IMR-90 (cell line): Measurements from ENCODE around the gene TMEM117. TPM values are rescaled to one million over a fixed set of nuclear protein-coding genes. Genes with fewer than 3 reads are reported as not detected.

Source experiments
- ATAC-seq: fragments of 200-7000 bp; cut with Tn5 transposase; 2 replicates; pipeline ENCODE4 v1.9.1; 2020; ENCODE audit warnings: low read depth, mild to moderate bottlenecking, moderate library complexity
- BruUV-seq: library from RNA; stranded (reverse); fragments of 400-500 nt; replicated peaks from 2 replicates; lab custom pipeline; 2021; lab: Mats Ljungman, UMichigan
- CTCF ChIA-PET: fragments of 300-600 bp; formaldehyde crosslinking; extraction: SDS; loops from one replicate; lab custom pipeline; 2021; ENCODE audit warnings: antibody characterized with exemption; lab: Yijun Ruan, JAX
- POLR2A ChIA-PET: fragments of 300-600 bp; sonication (Branson Sonifier 250); formaldehyde crosslinking; loops from one replicate; lab custom pipeline; 2022; ENCODE audit warnings: antibody characterized with exemption; ENCODE audit not compliant: unreplicated experiment; lab: Charles Lee
- DNase-seq: peaks from one replicate; pipeline ENCODE4 v3.0.0; 2013
- H2AFZ ChIP-seq: replicated peaks from 2 replicates; pipeline ENCODE3; 2013; ENCODE audit warnings: low read length, mild to moderate bottlenecking; ENCODE audit not compliant: poor library complexity
- H2AK5ac ChIP-seq: 2 replicates; pipeline ENCODE4 v1.6.1; 2013; ENCODE audit warnings: low read depth, low read length, inconsistent platforms
- H2AK9ac ChIP-seq: replicated peaks from 2 replicates; pipeline ENCODE3; 2013; ENCODE audit warnings: mild to moderate bottlenecking, low read depth, low read length, moderate library complexity; ENCODE audit not compliant: poor library complexity
- H2BK120ac ChIP-seq: 2 replicates; pipeline ENCODE4 v1.6.1; 2013; ENCODE audit warnings: low read depth, low read length, inconsistent platforms
- H2BK15ac ChIP-seq: 3 replicates; pipeline ENCODE4 v1.6.1; 2013; ENCODE audit warnings: low read depth, low read length, inconsistent platforms
- H2BK20ac ChIP-seq: 2 replicates; pipeline ENCODE4 v1.6.1; 2013; ENCODE audit warnings: low read depth, mild to moderate bottlenecking, inconsistent platforms, low read length, moderate library complexity
- H2BK5ac ChIP-seq: 2 replicates; pipeline ENCODE4 v1.6.1; 2013; ENCODE audit warnings: mild to moderate bottlenecking, low read depth, low read length, inconsistent platforms; ENCODE audit not compliant: poor library complexity, severe bottlenecking
- H3K14ac ChIP-seq: replicated peaks from 2 replicates; pipeline ENCODE4 v1.6.1; 2013; ENCODE audit warnings: low read depth, low read length, inconsistent platforms
- H3K18ac ChIP-seq: 2 replicates; pipeline ENCODE4 v1.6.1; 2013; ENCODE audit warnings: low read depth, low read length, control low read depth
- H3K23ac ChIP-seq: 2 replicates; pipeline ENCODE4 v1.6.1; 2013; ENCODE audit warnings: low read depth, low read length, inconsistent platforms
- H3K27ac ChIP-seq: 2 replicates; pipeline ENCODE4 v1.5.1; 2013; ENCODE audit warnings: mild to moderate bottlenecking, control low read depth, low read length; ENCODE audit not compliant: insufficient read depth
- H3K27me3 ChIP-seq: 2 replicates; pipeline ENCODE4 v1.6.1; 2013; ENCODE audit warnings: low read length; ENCODE audit not compliant: control insufficient read depth, insufficient read depth
- H3K36me3 ChIP-seq: 2 replicates; pipeline ENCODE4 v1.6.1; 2013; ENCODE audit warnings: low read length, mixed read lengths; ENCODE audit not compliant: control insufficient read depth, insufficient read depth
- H3K4ac ChIP-seq: 2 replicates; pipeline ENCODE4 v1.6.1; 2013; ENCODE audit warnings: low read depth, low read length, inconsistent platforms
- H3K4me1 ChIP-seq: 2 replicates; pipeline ENCODE4 v1.6.1; 2013; ENCODE audit warnings: low read length, mixed read lengths; ENCODE audit not compliant: control insufficient read depth, insufficient read depth
- H3K4me2 ChIP-seq: 2 replicates; pipeline ENCODE4 v1.6.1; 2013; ENCODE audit warnings: low read depth, mild to moderate bottlenecking, control low read depth, low read length, moderate library complexity
- H3K4me3 ChIP-seq: 2 replicates; pipeline ENCODE4 v1.5.1; 2013; ENCODE audit warnings: low read depth, mild to moderate bottlenecking, control low read depth, low read length, moderate library complexity; ENCODE audit not compliant: insufficient read depth
- H3K56ac ChIP-seq: 2 replicates; pipeline ENCODE4 v1.6.1; 2013; ENCODE audit warnings: low read length, inconsistent platforms; ENCODE audit not compliant: insufficient read depth; ENCODE audit errors: extremely low read depth
- H3K79me1 ChIP-seq, 2 experiments: 2 replicates each; pipeline ENCODE4 v1.6.1; 2013; ENCODE audit warnings: low read length in 2 of 2, inconsistent platforms in 1 of 2, low read depth in 1 of 2
- H3K9ac ChIP-seq: 2 replicates; pipeline ENCODE4 v1.6.1; 2013; ENCODE audit warnings: low read depth, low read length, control low read depth
- H3K9me1 ChIP-seq: 2 replicates; pipeline ENCODE4 v1.6.1; 2013; ENCODE audit warnings: low read length, inconsistent platforms; ENCODE audit not compliant: insufficient read depth
- H3K9me3 ChIP-seq: 2 replicates; pipeline ENCODE4 v1.6.1; 2013; ENCODE audit warnings: low read length; ENCODE audit not compliant: control insufficient read depth, insufficient read depth
- H4K20me1 ChIP-seq: 2 replicates; pipeline ENCODE4 v1.6.1; 2013; ENCODE audit warnings: low read length, inconsistent platforms; ENCODE audit not compliant: insufficient read depth
- H4K5ac ChIP-seq: 2 replicates; pipeline ENCODE4 v1.6.1; 2013; ENCODE audit warnings: mild to moderate bottlenecking, low read depth, low read length, control low read depth
- H4K8ac ChIP-seq, 2 experiments: 2 replicates each; pipeline ENCODE4 v1.6.1; 2013; ENCODE audit warnings: low read depth in 2 of 2, low read length in 2 of 2, control low read depth in 1 of 2, inconsistent platforms in 1 of 2
- H4K91ac ChIP-seq: 2 replicates; pipeline ENCODE4 v1.6.1; 2013; ENCODE audit warnings: low read depth, low read length, inconsistent platforms; ENCODE audit not compliant: insufficient read depth
- CEBPB ChIP-seq: IDR thresholded peaks from 2 replicates; pipeline ENCODE4 v1.6.1; 2012; ENCODE audit warnings: low read depth, low read length, improper control_type of control experiment
- FOS ChIP-seq: fragments of 150-350 bp; IDR thresholded peaks from 2 replicates; pipeline ENCODE4 v1.6.1; 2016; ENCODE audit warnings: low read depth, low read length
- MAZ ChIP-seq: IDR thresholded peaks from 2 replicates; pipeline ENCODE4 v1.6.1; 2012; ENCODE audit warnings: low read depth, mild to moderate bottlenecking, low read length, improper control_type of control experiment, moderate library complexity, borderline replicate concordance
- WGBS, 2 experiments: methylation state at CpG; one replicate each; pipeline versions ENCODE4 v1.1.5 to v1.1.7; 2013; ENCODE audit warnings: missing lambda C conversion rate in 2 of 2; ENCODE audit not compliant: insufficient read length in 1 of 2; ENCODE audit errors: extremely low coverage in 2 of 2; 5-methylcytosine and 5-hydroxymethylcytosine counted together
- dilution Hi-C: fragments of 300-500 bp; cut with HindIII; formaldehyde crosslinking; loops from one replicate; pipeline ENCODE4 v1.14.3; 2018; ENCODE audit warnings: low sequenced_read_pairs; ENCODE audit not compliant: unreplicated experiment
- in situ Hi-C: fragments of 300-500 bp; cut with MboI; formaldehyde crosslinking; loops from 3 replicates; pipeline ENCODE4 v1.14.3; 2019; ENCODE audit warnings: low sequenced_read_pairs, inconsistent platforms, mixed read lengths
- intact Hi-C: fragments of 100-400 bp; cut with micrococcal nuclease; formaldehyde crosslinking; loops from 2 replicates; pipeline ENCODE4 v1.10.0; 2022
- polyA plus RNA-seq, 3 experiments: library from polyadenylated mRNA; depleted of rRNA; stranded (reverse); fragments of >200 nt; gene quantifications; 2 replicates each; pipeline ENCODE4 v1.2.3, GENCODE V29; 2012; ENCODE audit warnings: low replicate concordance in 1 of 3
- total RNA-seq: library from RNA; depleted of rRNA; stranded (reverse); fragments of >200 nt; gene quantifications from 2 replicates; pipeline ENCODE4 v1.2.3, GENCODE V29; 2012

Gene TMEM117
- total and polyA plus RNA-seq, 2 of the 4 experiments (the other 2 are of a cell fraction) = 8.7 to 21.0 TPM

- no peaks in the 10 kb centered on the region; a peak in 1 of 4 replicates for H3K79me1 ChIP-seq
- no peak overlapping the region for H3K18ac ChIP-seq
- no peak overlapping the region for H3K27ac ChIP-seq
- no peaks in the 10 kb centered on the region for H3K9me1 ChIP-seq
- no peak overlapping the region for H2AK5ac ChIP-seq
- H3K23ac ChIP-seq = no peak overlapping the region
- dilution Hi-C loops (no loop called here), in situ Hi-C loops (no loop called here), intact Hi-C loops (no loop called here)
- TF ChIP-seq CEBPB (0 out of 2 replicates have a peak, but pooled peaks have one; percentile 5), FOS (no peak), MAZ (no peak)
- H4K8ac ChIP-seq = no peak overlapping the region
- H3K4me3 ChIP-seq = no peak overlapping the region
- peak; percentile 40 for DNase-seq
- no peak overlapping the region for H3K4me2 ChIP-seq
- H3K27me3 ChIP-seq = no peaks in the 10 kb centered on the region
- no peak overlapping the region for H3K14ac ChIP-seq
- H3K9ac ChIP-seq = no peak overlapping the region
- ChIA-PET POLR2A (no interaction called here), CTCF (no interaction called here)
- H3K36me3 ChIP-seq = no peaks in the 10 kb centered on the region
- no peak overlapping the region for H2AK9ac ChIP-seq
- H3K4ac ChIP-seq = no peak overlapping the region
- H3K4me1 ChIP-seq = no peaks in the 10 kb centered on the region
- H4K5ac ChIP-seq = no peak overlapping the region
- no peak overlapping the region for H3K56ac ChIP-seq
- H2BK20ac ChIP-seq = no peak overlapping the region
- H2BK5ac ChIP-seq = no peak overlapping the region
- H2AFZ ChIP-seq = no peak overlapping the region
- no peaks in the 10 kb centered on the region for H4K20me1 ChIP-seq
- WGBS, 2 experiments = no CpG with 5 or more reads among the region's 3 CpGs
- no peak overlapping the region for H2BK120ac ChIP-seq
- no peak overlapping the region for H2BK15ac ChIP-seq
- ATAC-seq = no peak
- H4K91ac ChIP-seq = no peak overlapping the region
- BruUV-seq = no TSS peak
- no peaks in the 10 kb centered on the region for H3K9me3 ChIP-seq
Measured at GRCh38 chr12:44053549-44054127, 217.8 kb downstream of the TMEM117 start.
